ENCODE measurements around the gene ECI1.

Gene ECI1

GRCh38 chr16:2191446-2191706 lies 60.0 kb downstream of the ECI1 start:
- DNase-seq = no peak

GRCh38 chr16:2190659-2191445 lies 60.5 kb downstream of the ECI1 start:
- no peak for DNase-seq

GRCh38 chr16:2190002-2190658 lies 61.3 kb downstream of the ECI1 start:
- no peak for DNase-seq
